GM19397 (cell line): ENCODE measurements around the gene GALNT14.
"Not testable (repeated sequence)": the region's sequence is repeated elsewhere in the genome, so short reads cannot be mapped to it uniquely, and the experiment has no call there.

Experiments
- ATAC-seq: cut with Tn5 transposase; IDR thresholded peaks from one replicate; pipeline ENCODE4 v1.9.1; 2021; ENCODE audit warnings: mild to moderate bottlenecking, moderate library complexity; ENCODE audit not compliant: unreplicated experiment

The GALNT14 gene

DNA sequence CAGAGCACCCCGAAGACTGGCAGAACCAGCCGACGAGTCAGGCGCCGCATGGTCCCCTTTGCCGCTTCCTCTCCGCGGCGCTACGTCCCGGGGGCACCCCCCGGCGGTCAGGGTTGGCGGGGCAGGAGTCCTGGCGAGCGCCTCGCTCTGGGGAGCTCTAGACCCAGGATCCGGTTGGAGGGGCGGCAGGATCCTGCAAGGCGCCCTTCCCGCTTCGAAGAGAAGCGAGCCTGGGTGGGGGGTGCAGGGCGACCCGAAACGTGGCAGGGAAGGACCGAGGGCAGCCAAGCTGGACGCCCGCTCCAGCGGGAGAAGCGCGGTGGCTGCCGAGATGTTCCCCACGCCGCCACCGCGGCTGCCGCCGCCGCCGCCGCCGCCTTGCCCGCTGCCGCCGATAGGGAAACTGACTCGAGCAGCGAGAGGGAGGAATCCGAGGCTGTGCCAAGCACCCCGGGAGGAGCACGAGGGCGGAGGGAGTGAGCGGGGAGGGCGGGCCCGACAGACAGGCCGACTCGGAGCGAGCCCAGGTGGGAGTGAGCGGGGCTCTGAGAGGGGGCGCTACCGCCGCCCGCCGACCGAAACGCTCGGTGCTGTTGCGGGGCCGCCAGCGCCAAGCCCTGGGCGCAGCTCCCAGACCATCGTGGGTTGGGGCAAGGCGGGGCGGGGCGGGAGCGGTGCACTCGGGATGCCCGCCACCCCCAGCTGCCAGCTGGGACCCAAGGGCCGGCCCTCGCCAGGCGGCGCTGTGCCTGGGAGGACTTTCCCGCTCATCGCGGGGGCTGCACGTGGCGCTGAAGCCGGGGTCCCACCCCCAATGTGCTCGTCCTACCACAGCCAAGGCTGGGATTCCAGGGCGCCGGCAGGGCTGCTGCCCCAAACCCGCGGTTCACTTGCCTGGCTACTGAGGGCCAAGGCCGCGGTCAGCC lies at the start of gene GALNT14:
Gene GALNT14, minus strand, starts transcription at position 404 of the 926 bp plus-strand sequence. Its CDS starts 354 bp downstream, at position 50.
- no peak for ATAC-seq

GRCh38 chr2:31187166-31187565 lies 48.9 kb upstream of the GALNT14 start:
- ATAC-seq, result no peak

DNA sequence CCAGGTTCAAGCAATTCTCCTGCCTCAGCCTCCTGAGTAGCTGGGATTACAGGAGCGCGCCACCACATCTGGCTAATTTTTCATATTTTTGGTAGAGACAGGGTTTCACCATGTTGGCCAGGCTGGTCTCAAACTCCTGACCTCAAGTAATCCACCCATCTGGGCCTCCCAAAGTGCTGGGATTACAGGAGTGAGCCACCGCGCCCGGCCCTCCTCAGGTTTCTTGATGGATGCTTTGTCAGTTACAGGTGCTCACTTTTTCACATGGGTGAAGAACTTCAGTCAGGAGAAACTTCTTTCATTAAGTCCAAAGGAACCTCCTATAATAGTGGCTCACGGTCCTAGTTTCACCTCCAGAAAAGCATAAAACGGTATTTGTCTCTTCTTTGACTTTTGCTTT lies 45.7 kb upstream of the GALNT14 start:
- ATAC-seq, result not testable (repeated sequence)

- ATAC-seq, result no peak
Observed at GRCh38 chr2:31176742-31177141, 38.5 kb upstream of the GALNT14 start.

- no peak for ATAC-seq
Observed at GRCh38 chr2:31171142-31171541, 32.9 kb upstream of the GALNT14 start.

DNA sequence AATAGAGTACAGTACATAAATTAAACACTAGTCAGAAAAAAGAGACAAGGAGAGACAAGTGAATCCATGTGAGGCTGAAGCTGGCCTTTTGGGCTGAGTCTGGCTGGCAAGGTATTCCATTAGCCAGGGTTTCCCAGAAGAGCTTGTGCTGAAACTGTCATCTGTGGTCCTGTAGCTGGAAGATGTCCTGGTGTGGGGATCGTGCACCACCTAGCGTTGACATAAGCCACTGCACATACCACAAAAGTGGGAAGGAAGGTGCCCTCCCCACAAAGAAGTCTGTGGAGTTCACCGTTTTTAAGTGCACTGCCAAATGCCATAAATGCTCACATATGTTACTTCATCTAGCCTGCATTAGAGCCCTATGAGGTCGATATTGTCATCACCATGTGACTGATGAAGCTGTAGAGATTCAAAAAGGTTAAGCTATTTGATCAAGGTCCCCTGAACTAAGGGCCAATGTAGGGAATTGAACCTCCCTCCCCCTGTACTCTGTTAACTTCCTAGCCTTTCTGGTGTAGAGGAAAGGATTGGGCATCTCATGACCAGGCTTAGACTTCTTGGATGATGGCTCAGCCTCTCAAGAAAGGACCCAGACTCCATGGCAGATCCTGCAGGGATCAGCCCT lies 31.9 kb upstream of the GALNT14 start:
- peak; percentile 68 for ATAC-seq

- no peak for ATAC-seq
Observed at GRCh38 chr2:31168291-31168690, 30.1 kb upstream of the GALNT14 start.

DNA sequence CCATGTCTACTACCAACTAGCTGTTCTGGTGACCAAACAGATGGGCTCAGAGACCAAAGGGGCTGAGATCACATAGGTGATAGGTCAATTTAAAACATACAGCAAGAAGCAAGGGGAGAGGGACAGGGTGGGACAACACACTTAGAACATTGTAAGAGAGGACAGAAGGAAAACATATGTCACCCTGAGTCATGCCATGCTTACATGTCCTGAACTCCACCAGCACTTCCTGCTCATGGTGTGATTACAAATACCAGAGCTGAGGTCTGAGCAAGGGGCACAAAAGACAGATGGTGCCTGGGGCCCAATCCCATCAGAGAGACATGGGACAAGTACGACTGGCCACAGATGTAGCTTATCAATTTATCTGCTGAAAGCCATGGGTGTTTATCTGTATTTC lies 28.7 kb upstream of the GALNT14 start:
- no peak for ATAC-seq

DNA sequence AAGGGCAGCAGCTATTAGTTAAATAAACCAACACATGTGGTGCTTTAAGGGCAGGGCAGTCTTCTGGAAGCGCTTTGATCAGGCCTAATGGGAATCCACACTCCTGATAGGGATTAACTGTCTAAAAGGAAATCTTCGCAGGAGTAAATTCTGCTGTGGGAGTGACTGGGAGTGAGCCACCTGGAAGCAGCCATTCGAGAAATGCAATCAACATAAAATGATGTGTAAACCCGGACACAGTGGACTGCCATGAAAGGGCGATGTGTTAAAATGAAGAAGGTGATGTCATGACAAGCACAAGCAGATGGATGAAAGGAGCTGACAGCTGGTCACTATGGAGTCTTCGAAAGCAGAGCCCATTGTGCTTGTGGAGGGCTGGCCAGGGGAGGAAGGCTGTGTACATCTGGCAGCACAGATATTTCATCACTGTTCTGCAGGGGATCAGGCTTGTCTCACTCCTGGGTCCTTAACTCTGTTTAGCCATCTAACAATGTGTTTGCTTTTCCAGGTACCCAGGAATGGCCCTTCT lies 24.8 kb upstream of the GALNT14 start:
- ATAC-seq, result no peak

GRCh38 chr2:31161637-31162036 lies 23.4 kb upstream of the GALNT14 start:
- ATAC-seq, result no peak

- ATAC-seq, result no peak
Observed at GRCh38 chr2:31151501-31151900, 13.3 kb upstream of the GALNT14 start.

GRCh38 chr2:31150120-31150670 lies 12.0 kb upstream of the GALNT14 start:
- ATAC-seq, result no peak

DNA sequence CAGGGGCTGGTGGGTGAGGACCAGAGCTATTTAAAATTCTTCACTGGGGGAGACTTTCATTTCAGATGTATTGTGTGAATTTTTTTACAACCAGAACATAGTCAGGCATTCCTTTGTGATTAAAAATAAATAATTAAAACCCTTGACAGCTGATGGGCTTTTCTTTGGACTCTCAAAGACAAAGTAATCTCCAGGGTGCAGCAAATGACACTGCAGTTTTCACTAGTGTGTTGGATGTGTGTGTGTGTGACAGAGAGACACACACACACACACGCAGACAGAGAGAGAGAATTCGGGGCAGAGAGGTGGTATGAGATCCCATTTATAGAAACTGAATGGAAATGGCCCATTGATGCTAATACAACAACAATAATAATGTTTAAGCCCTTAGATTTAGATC lies 10.3 kb upstream of the GALNT14 start:
- ATAC-seq, result no peak

DNA sequence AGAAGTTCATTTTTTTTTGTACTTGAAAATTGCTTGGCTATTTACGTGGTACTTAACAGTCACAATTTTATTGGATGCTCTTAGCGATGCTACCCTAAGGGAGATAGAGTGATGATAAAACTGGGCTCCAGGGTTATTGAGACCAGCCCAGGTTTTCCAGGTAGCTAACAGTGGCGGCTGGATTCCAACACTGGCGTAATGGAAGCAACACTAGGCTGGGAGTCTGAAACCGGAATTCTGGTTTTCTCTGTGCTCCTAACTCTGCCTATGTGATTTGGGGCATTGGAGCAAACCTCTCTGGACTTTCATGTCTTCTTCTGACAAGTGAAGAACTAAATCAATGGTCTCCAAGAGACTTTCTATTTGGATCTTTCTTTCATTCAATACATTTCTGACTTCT lies 9.4 kb upstream of the GALNT14 start:
- ATAC-seq, result no peak

GRCh38 chr2:31142110-31142509 lies 3.9 kb upstream of the GALNT14 start:
- no peak for ATAC-seq

- ATAC-seq, result no peak
Observed at GRCh38 chr2:31141443-31142085, 3.3 kb upstream of the GALNT14 start.

- ATAC-seq, result no peak
Observed at GRCh38 chr2:31140151-31140550, 1.9 kb upstream of the GALNT14 start.

DNA sequence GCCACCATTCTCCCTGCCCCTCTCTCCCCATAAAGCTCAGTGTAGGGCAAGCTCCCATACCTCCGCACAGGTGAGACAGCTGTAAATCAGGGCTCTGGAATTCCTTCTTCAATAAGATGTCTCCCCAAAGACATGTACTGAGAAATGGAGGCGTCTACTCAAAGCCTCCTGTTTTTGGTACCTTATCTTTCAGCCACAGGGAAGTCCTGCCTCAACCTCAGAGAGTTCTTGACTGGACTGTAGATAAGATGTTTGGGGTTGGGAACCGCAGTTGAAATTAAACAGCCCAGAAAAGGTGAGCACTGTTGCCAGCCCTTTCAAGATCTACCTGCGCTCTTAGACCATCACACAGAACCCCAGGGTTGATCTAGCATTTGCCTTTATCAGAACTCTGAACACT lies 1.4 kb upstream of the GALNT14 start:
- no peak for ATAC-seq

DNA sequence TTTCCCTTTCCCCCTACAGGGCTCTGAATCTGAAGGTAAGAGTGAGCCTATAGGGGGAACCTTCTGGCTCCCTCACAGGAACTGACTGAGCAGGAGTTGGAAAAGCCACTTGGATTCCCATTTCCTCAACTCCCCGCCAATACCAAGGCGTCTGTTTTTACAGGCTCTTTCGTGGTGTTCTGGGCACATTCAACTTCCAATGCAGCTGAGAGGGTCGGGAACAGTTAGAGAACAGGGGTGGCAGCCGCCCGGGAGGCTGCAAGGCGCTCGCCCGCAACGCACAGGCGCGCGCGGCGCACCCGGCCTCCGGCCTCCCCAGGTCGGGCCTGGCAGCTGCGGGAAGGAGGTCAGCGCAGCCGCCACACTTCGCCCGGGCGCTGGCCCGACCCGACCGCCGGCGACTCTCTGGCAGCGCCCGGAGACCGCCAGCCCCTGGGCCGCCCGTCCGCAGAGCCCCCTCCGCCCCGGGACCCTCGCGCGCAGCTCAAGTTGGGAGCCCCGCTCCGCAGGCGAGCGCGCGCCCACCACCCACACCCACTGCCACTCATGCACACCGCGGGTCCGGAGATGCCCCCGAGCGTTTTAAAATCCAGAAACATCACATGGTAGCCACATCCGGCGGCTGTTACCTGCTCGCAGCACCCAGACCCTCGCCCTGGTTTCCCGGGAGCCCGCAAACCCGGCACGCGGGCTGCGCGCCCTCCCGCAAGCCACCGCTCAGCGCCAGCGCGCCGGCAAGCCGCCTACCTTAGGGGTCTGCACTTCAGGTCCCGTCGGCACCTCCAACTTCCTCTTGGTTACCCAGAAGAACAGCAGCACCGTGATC lies 816 bp downstream of the GALNT14 start:
- no peak for ATAC-seq

GRCh38 chr2:31136732-31137131 lies 1.5 kb downstream of the GALNT14 start:
- no peak for ATAC-seq
